ENCODE measurements around the gene OIT3. TPM values are rescaled to one million over a fixed set of nuclear protein-coding genes. Genes with fewer than 3 reads are reported as not detected.

The OIT3 gene
- polyA plus RNA-seq, 2 of the 4 experiments (the other 2 are of a cell fraction), result 0.06 to 0.08 TPM

GRCh38 chr10:72887043-72887442, 6.5 kb upstream of the OIT3 start:
- WGBS (ENCODE audit: missing lambda C conversion rate), result 89% methylated on average over 5 of the region's 5 CpGs
- Histone ChIP-seq H3K4me1 (no peaks in the 10 kb centered on the region), H3K4me2 (no peak overlapping the region), H3K9me3 (no peaks in the 10 kb centered on the region), H3K4me3 (no peak overlapping the region), H3K27ac (no peak overlapping the region)
- ATAC-seq (no peak), FAIRE-seq (no peak), DNase-seq (ENCODE audit: low read depth in 1 of 2, low spot score in 1 of 2) (no peak)
- TF ChIP-seq ZSCAN20 (CRISPR knock-in tag; IDR thresholded peaks at IDR 0.05) (no peak), GATA3 (IDR thresholded peaks at IDR 0.05; ENCODE audit: borderline replicate concordance) (no peak), HOXB13 (CRISPR knock-in tag; IDR thresholded peaks at IDR 0.05; ENCODE audit: low read depth) (no peak), EHMT2 (IDR thresholded peaks at IDR 0.05; ENCODE audit: low read depth) (no peak)
- CTCF ChIA-PET, result interaction anchor here (0.7 kb wide), 1 partner anchor 54 kb away, joined by 3 read pairs; no protein-coding TSS in a partner anchor
- POLR2A ChIA-PET, result no interaction called here

- FAIRE-seq, result no peak
Observed at GRCh38 chr10:72888151-72888638, 5.3 kb upstream of the OIT3 start.

DNA sequence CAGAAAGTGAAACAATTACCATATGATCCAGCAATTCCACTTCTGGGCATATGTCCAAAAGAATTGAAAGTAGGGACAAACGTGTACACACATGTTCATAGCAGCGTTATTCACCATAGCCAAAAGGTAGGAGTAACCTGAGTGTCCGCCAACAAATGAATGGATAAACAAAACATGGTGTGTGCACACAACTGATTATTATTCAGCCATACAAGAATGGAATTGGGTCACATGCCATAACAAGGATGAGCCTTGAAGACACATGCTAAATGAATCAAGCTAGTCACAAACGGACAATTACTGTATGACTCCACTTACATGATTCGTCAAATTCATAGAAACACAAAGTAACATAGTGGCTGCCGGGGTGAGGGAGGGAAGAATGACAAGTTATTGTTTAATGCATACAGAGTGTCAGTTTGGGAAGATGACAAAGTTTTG, 4.1 kb upstream of the OIT3 start:
- POLR2A ChIA-PET, result no interaction called here
- Histone ChIP-seq H3K27ac (no peak overlapping the region), H3K4me1 (no peaks in the 10 kb centered on the region), H3K9me3 (no peaks in the 10 kb centered on the region), H3K4me3 (no peak overlapping the region), H3K4me2 (no peak overlapping the region)
- WGBS (ENCODE audit: missing lambda C conversion rate), result 81% methylated on average over 6 of the region's 6 CpGs
- ATAC-seq (no peak), FAIRE-seq (no peak), DNase-seq (ENCODE audit: low read depth in 1 of 2, low spot score in 1 of 2) (peak in 1 of 2 experiments; percentile 6)
- TF ChIP-seq NFE2L2 (conservative IDR thresholded peaks at IDR 0.05; ENCODE audit: low read length), result no peak
- TF ChIP-seq POLR2AphosphoS2 (conservative IDR thresholded peaks at IDR 0.05; ENCODE audit: low read length), result 0 out of 2 replicates have a peak, but pooled peaks have one; percentile 5
- CTCF ChIA-PET, result interaction anchor here (1.0 kb wide), 1 partner anchor 18 kb away, joined by 4 read pairs; no protein-coding TSS in a partner anchor

More at GRCh38 chr10:72888151-72888638, 5.3 kb upstream of the OIT3 start:
- 96% methylated on average over 7 of the region's 7 CpGs for WGBS (ENCODE audit: missing lambda C conversion rate)
- no peak for ATAC-seq
- H3K27ac ChIP-seq, result no peak overlapping the region
- H3K4me1 ChIP-seq, result no peaks in the 10 kb centered on the region
- no peak overlapping the region for H3K4me3 ChIP-seq
- DNase-seq (ENCODE audit: low read depth in 1 of 2, low spot score in 1 of 2), result no peak
- no peaks in the 10 kb centered on the region for H3K9me3 ChIP-seq
- ChIA-PET POLR2A (no interaction called here), CTCF (interaction anchor here (0.6 to 1.1 kb wide), 3 partner anchors 9 to 26 kb away, joined by 3 read pairs; no protein-coding TSS in a partner anchor)
- TF ChIP-seq NFE2L2 (conservative IDR thresholded peaks at IDR 0.05; ENCODE audit: low read length) (no peak), TP53 (CRISPR knock-in tag; IDR thresholded peaks at IDR 0.05) (no peak), FOXS1 (CRISPR knock-in tag; IDR thresholded peaks at IDR 0.05) (no peak), ZC3H11A (IDR thresholded peaks at IDR 0.05) (no peak), ESRRA (IDR thresholded peaks at IDR 0.05; ENCODE audit: borderline replicate concordance, low read length) (no peak), TFCP2L1 (CRISPR knock-in tag; IDR thresholded peaks at IDR 0.05) (no peak), MAFK (IDR thresholded peaks at IDR 0.05; ENCODE audit: partially characterized antibody) (no peak), RCOR1 (IDR thresholded peaks at IDR 0.05; ENCODE audit: low read depth, low read length) (no peak), POLR2A (IDR thresholded peaks at IDR 0.05; ENCODE audit: low read length) (no peak), HEYL (CRISPR knock-in tag; IDR thresholded peaks at IDR 0.05) (no peak)
- TF ChIP-seq, protein P1, sequence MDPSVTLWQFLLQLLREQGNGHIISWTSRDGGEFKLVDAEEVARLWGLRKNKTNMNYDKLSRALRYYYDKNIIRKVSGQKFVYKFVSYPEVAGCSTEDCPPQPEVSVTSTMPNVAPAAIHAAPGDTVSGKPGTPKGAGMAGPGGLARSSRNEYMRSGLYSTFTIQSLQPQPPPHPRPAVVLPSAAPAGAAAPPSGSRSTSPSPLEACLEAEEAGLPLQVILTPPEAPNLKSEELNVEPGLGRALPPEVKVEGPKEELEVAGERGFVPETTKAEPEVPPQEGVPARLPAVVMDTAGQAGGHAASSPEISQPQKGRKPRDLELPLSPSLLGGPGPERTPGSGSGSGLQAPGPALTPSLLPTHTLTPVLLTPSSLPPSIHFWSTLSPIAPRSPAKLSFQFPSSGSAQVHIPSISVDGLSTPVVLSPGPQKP (IDR thresholded peaks at IDR 0.05; ENCODE audit: low read depth, low read length), result no peak
- TF ChIP-seq, protein P2, sequence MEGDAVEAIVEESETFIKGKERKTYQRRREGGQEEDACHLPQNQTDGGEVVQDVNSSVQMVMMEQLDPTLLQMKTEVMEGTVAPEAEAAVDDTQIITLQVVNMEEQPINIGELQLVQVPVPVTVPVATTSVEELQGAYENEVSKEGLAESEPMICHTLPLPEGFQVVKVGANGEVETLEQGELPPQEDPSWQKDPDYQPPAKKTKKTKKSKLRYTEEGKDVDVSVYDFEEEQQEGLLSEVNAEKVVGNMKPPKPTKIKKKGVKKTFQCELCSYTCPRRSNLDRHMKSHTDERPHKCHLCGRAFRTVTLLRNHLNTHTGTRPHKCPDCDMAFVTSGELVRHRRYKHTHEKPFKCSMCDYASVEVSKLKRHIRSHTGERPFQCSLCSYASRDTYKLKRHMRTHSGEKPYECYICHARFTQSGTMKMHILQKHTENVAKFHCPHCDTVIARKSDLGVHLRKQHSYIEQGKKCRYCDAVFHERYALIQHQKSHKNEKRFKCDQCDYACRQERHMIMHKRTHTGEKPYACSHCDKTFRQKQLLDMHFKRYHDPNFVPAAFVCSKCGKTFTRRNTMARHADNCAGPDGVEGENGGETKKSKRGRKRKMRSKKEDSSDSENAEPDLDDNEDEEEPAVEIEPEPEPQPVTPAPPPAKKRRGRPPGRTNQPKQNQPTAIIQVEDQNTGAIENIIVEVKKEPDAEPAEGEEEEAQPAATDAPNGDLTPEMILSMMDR (IDR thresholded peaks at IDR 0.05), result no peak
- H3K4me2 ChIP-seq, result no peak overlapping the region

GRCh38 chr10:72890086-72890485, 3.5 kb upstream of the OIT3 start:
- FAIRE-seq (no peak), ATAC-seq (peak in 1 of 2 experiments; percentile 49; a peak in 2 of 6 replicates), DNase-seq (ENCODE audit: low read depth in 1 of 2, low spot score in 1 of 2) (no peak)
- WGBS (ENCODE audit: missing lambda C conversion rate), result 87% methylated on average over 2 of the region's 2 CpGs
- no peaks in the 10 kb centered on the region for H3K9me3 ChIP-seq
- no peaks in the 10 kb centered on the region for H3K4me1 ChIP-seq
- ChIA-PET POLR2A (no interaction called here), CTCF (interaction anchor here (0.9 to 1.1 kb wide), 3 partner anchors 9 to 17 kb away, joined by 4 to 8 read pairs (median 4); no protein-coding TSS in a partner anchor)
- H3K27ac ChIP-seq, result no peak overlapping the region
- no peak overlapping the region for H3K4me2 ChIP-seq
- no peak overlapping the region for H3K4me3 ChIP-seq
- TF ChIP-seq FOSB (CRISPR knock-in tag; IDR thresholded peaks at IDR 0.05) (no peak), JUN (IDR thresholded peaks at IDR 0.05) (no peak), POLR2A (IDR thresholded peaks at IDR 0.05; ENCODE audit: low read length) (no peak), BHLHE40 (IDR thresholded peaks at IDR 0.05; ENCODE audit: low read depth, low read length) (no peak), HOXB5 (CRISPR knock-in tag; IDR thresholded peaks at IDR 0.05) (no peak), USF2 (IDR thresholded peaks at IDR 0.05) (no peak), TFCP2L1 (CRISPR knock-in tag; IDR thresholded peaks at IDR 0.05) (no peak), HOXA7 (CRISPR knock-in tag; IDR thresholded peaks at IDR 0.05) (no peak), SMC3 (IDR thresholded peaks at IDR 0.05) (no peak), ESRRA (IDR thresholded peaks at IDR 0.05; ENCODE audit: borderline replicate concordance, low read length) (no peak), FOSL2 (IDR thresholded peaks at IDR 0.05) (no peak), FOSL2 (CRISPR knock-in tag; IDR thresholded peaks at IDR 0.05) (no peak), KDM5A (IDR thresholded peaks at IDR 0.05) (no peak), RNF2 (IDR thresholded peaks at IDR 0.05; ENCODE audit: borderline replicate concordance, low read depth) (no peak), ZC3H11A (IDR thresholded peaks at IDR 0.05) (no peak), SREBF2 (IDR thresholded peaks at IDR 0.05) (no peak), POLR2AphosphoS2 (conservative IDR thresholded peaks at IDR 0.05; ENCODE audit: low read length) (no peak), MAX (IDR thresholded peaks at IDR 0.05) (no peak)

Data from A549 (cell line).